GM21515 (cell line): ENCODE results near the gene RIPK4.

Experiments
- ATAC-seq: cut with Tn5 transposase; IDR thresholded peaks from one replicate; pipeline ENCODE4 v1.9.1; 2021; ENCODE audit not compliant: unreplicated experiment

Gene RIPK4

GRCh38 chr21:41770901-41771624 is 4.2 kb upstream of the RIPK4 start:
- no peak for ATAC-seq

DNA sequence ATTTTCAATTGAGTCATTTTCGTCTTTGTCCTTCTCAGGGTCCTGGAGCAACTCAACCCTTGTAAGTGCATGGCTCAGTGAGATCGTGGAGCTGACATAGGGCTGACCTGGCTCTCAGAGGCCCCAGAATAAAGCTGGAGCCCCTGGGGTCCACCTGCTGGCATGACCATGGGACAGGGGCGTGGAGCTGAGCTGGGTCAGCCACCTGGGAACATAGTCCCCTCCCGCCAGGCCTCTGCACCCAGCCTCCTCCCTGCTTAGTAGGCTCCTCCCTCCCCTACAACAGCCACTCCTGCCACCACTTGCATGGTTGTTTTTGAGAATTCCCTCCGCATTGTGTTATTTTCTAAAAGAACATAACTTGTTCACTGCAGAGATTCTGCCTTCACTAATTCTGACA is 3.1 kb upstream of the RIPK4 start:
- ATAC-seq, result no peak

GRCh38 chr21:41769521-41769920 is 2.7 kb upstream of the RIPK4 start:
- no peak for ATAC-seq

DNA sequence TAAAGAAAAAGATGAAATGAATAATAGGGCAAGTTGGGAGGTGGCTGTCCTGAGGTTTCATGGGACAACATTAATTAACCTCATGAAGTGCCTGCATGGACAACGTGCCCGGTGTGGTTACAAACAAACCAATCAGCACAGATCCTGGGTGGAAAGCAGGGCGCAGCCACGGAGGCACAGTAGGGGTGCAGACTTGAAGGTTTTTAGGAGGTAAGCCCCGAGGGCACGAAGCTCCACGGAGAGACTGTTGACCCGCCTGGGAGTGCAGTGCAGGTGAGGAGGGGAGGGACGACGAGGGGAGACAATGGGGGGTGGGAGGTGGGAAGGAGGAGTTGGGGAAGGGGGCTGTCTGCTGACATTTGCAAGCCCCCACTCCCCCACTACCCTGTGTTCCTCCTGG is 2.3 kb upstream of the RIPK4 start:
- no peak for ATAC-seq

DNA sequence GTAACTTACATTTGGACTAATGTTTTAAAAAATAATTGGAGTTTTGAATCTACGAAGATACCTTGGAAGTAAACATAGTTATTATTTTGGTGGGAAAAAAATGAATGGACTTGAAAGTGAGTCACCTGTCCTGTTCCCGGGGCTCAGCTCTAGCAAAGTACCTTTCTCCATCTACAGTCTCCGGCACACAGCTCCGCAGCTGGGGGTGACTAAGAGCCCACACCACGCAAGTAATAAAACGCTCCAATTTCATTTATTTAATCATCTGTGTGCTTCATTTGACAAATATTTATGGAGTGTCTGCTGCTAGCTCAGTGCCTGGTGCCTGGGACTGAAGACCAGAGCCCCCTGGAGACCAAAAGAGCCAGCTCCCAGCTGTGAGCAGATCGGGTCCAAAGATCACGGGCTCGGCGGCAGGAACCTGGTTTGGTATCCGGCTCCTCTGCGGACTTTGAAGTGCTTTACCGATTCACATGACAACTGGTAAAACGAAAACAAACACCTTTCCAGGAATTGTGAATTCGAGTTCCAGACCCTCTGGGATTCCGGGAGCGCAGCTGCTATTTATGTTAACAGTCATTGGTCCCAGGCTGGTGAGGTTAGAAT is 1.7 kb upstream of the RIPK4 start:
- ATAC-seq, result no peak

DNA sequence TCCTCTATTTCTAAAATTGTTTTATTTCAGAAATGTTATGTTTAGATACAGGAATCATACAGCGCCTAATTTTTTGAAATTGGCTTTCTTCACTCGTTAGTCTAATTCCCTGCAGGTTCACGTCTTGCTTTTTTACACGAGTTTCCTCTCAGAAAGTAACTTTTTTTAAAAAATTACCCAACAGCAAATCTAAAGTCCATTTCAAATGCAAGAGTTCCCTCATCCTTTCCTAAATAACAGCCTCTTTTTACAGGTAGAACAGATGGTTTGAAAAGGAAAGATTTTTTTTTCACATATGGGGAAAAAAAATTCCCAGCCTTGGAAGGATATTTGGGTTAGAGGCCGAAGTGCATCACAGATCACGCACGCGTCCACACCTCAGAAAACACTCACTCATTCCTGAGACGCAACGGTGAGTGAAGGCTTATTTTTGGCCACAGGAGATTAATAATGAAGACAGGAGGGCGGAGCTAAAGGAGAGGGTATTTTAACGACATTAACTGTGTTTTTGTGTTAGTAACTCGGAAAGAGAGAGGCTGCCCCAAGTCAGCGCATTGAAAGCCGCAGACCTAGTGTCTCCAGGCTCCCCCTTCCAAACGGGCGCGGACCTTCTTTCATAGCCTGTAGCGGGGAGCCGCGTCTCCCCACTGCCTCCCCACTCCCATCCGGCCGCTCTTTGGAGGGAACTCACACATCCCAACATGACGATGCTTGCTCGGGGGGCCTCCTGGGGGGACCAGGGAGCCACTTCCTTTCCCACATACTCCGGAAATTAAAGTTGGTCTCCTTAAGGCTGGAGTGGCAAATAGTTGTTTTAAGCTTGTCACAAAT is 969 bp upstream of the RIPK4 start:
- ATAC-seq, result no peak

- no peak for ATAC-seq
Measured at GRCh38 chr21:41765973-41766882, 624 bp downstream of the RIPK4 start.

- ATAC-seq, result no peak
Measured at GRCh38 chr21:41765420-41765821, 1.4 kb downstream of the RIPK4 start.

- no peak for ATAC-seq
Measured at GRCh38 chr21:41764558-41765419, 2.1 kb downstream of the RIPK4 start.

GRCh38 chr21:41763996-41764395 is 2.9 kb downstream of the RIPK4 start:
- ATAC-seq, result no peak

DNA sequence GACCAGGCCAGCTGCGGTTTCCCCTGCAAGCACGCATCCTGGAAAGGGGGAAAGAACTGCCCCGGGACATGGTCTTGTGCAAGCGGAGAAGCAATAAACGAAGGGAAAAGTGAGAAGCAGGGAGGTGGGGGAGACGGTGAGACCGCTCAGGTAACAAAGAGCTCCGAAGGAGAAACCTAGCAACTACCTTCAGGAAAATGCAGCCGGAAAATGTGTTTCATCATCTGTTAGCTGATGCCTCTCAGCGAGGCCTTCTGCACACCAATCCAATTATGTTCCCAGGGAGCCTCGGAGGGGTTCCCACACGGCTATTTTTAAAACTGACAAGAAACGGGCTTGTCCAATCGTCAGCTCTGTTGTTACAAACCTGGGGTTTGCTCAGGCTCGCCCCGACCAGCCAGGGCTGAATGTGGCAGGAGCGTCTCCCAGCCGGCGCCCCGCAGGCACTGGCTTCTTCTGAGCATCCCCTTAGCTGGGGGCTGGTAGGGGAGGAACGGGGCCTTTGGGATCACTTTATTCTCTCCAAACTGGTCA is 3.4 kb downstream of the RIPK4 start:
- no peak for ATAC-seq

GRCh38 chr21:41762753-41763152 is 4.1 kb downstream of the RIPK4 start:
- ATAC-seq, result no peak

GRCh38 chr21:41761934-41762635 is 4.8 kb downstream of the RIPK4 start:
- no peak for ATAC-seq

- ATAC-seq, result no peak
Measured at GRCh38 chr21:41761211-41761933, 5.5 kb downstream of the RIPK4 start.

GRCh38 chr21:41760411-41760810 is 6.4 kb downstream of the RIPK4 start:
- ATAC-seq, result no peak

DNA sequence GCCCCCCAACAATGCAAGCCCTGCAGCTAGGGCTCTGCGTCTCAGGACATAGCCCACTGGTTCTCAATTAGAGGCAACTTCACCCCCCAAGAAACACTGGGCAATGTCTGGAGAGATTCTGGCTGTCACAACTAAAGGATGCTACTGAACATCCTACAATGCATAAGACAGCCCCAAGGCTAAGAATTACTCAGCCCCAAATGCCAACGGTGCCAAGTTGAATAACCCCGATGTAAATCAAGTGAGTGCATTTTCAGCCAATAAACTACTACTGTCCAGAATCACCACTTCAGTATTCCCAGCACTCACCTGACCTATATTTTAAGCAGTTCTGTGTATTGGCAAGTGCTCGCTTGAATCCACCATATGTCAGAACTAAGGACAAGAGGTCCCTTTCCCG is 6.9 kb downstream of the RIPK4 start:
- ATAC-seq, result no peak

- no peak for ATAC-seq
Measured at GRCh38 chr21:41759214-41759840, 7.5 kb downstream of the RIPK4 start.

DNA sequence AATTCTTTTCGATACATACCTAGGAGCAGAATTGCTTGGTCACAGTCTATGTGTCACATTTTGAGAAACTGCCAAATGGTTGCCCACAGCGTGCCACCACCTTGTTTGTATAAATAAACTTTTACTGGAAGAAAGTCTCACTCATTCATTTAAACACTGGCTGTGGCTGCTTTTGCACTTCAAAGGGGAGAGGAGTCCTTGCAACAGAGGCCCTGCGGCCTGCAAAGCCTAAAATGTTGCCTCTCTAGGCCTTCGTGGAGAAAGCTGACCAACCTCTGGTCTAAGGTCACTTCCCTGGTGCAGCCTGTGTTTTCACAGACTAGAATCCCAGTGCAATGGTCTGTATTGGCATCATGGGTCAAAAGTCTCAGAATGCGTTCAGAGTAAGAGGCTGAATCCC is 8.3 kb downstream of the RIPK4 start:
- no peak for ATAC-seq
